ENCODE measurements around the gene GRK1. TPM values are rescaled to one million over a fixed set of nuclear protein-coding genes. Genes with fewer than 3 reads are reported as not detected.

Gene GRK1
- total and polyA plus RNA-seq, 2 of the 13 experiments (the other 11 are each of a cell fraction or from before 2014, with no cell fraction given) = 0.07 to 0.12 TPM

DNA sequence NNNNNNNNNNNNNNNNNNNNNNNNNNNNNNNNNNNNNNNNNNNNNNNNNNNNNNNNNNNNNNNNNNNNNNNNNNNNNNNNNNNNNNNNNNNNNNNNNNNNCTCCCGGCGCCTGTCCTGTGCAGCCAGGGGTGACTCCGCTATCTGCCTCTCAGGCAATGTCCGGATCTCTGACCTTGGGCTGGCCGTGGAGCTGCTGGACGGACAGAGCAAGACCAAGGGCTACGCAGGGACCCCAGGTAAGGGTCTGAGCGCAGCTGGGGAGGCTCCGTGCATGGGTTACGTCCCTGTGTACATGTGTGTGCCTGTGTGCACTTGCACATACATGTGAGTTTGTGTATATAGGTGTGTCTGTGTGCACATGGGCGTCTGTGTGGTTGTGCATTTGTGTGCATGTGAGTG, 55.9 kb downstream of the GRK1 start:
- no peaks in the 10 kb centered on the region for H3K36me3 ChIP-seq (replicated peaks in 1 of 2; ENCODE audit: control insufficient read depth in 1 of 2, insufficient read depth in 2 of 2, low read length in 2 of 2)
- no peak overlapping the region for H3K4me3 ChIP-seq (replicated peaks in 1 of 3; ENCODE audit: insufficient read depth in 1 of 3, low read depth in 2 of 3, low read length in 3 of 3)
- peak; percentile 60 for ATAC-seq
- H3K9ac ChIP-seq (ENCODE audit: insufficient read depth, low read depth, low read length) = no peak overlapping the region
- intact Hi-C loops (cut with micrococcal nuclease; ENCODE audit: unreplicated experiment) = no loop called here
- DNase-seq (ENCODE audit: low spot score) = no peak
- ChIA-PET CTCF (ENCODE audit: low intra/inter-chr PET ratio, low total read pairs) (no interaction called here), POLR2A (no interaction called here)
- no peak overlapping the region for H2AFZ ChIP-seq (ENCODE audit: low read length)
- H3K4me1 ChIP-seq (ENCODE audit: insufficient read depth, low read length) = peaks cover 10% of the 10 kb centered on the region
- no peaks in the 10 kb centered on the region for H3K79me2 ChIP-seq (ENCODE audit: insufficient read depth, low read length)
- no peaks in the 10 kb centered on the region for H4K20me1 ChIP-seq (ENCODE audit: insufficient read depth, low read length)
- no TSS peak for BruUV-seq (replicated peaks)
- FAIRE-seq = no peak
- peaks cover 1 to 17% of the 10 kb centered on the region in 2 experiments; a peak in 2 of 5 replicates for H3K27me3 ChIP-seq (ENCODE audit: control insufficient read depth in 1 of 2, insufficient read depth in 2 of 2, low read length in 2 of 2)
- H3K9me3 ChIP-seq (ENCODE audit: low read length) = no peaks in the 10 kb centered on the region
- no peak for TF ChIP-seq PHF20 (CRISPR knock-in tag; IDR thresholded peaks at IDR 0.05)
- TF ChIP-seq ESRRA (CRISPR knock-in tag; IDR thresholded peaks at IDR 0.05; ENCODE audit: low read depth) = no peak
- TF ChIP-seq, protein P1, sequence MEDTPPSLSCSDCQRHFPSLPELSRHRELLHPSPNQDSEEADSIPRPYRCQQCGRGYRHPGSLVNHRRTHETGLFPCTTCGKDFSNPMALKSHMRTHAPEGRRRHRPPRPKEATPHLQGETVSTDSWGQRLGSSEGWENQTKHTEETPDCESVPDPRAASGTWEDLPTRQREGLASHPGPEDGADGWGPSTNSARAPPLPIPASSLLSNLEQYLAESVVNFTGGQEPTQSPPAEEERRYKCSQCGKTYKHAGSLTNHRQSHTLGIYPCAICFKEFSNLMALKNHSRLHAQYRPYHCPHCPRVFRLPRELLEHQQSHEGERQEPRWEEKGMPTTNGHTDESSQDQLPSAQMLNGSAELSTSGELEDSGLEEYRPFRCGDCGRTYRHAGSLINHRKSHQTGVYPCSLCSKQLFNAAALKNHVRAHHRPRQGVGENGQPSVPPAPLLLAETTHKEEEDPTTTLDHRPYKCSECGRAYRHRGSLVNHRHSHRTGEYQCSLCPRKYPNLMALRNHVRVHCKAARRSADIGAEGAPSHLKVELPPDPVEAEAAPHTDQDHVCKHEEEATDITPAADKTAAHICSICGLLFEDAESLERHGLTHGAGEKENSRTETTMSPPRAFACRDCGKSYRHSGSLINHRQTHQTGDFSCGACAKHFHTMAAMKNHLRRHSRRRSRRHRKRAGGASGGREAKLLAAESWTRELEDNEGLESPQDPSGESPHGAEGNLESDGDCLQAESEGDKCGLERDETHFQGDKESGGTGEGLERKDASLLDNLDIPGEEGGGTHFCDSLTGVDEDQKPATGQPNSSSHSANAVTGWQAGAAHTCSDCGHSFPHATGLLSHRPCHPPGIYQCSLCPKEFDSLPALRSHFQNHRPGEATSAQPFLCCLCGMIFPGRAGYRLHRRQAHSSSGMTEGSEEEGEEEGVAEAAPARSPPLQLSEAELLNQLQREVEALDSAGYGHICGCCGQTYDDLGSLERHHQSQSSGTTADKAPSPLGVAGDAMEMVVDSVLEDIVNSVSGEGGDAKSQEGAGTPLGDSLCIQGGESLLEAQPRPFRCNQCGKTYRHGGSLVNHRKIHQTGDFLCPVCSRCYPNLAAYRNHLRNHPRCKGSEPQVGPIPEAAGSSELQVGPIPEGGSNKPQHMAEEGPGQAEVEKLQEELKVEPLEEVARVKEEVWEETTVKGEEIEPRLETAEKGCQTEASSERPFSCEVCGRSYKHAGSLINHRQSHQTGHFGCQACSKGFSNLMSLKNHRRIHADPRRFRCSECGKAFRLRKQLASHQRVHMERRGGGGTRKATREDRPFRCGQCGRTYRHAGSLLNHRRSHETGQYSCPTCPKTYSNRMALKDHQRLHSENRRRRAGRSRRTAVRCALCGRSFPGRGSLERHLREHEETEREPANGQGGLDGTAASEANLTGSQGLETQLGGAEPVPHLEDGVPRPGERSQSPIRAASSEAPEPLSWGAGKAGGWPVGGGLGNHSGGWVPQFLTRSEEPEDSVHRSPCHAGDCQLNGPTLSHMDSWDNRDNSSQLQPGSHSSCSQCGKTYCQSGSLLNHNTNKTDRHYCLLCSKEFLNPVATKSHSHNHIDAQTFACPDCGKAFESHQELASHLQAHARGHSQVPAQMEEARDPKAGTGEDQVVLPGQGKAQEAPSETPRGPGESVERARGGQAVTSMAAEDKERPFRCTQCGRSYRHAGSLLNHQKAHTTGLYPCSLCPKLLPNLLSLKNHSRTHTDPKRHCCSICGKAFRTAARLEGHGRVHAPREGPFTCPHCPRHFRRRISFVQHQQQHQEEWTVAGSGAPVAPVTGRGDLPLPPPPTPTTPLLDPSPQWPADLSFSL (CRISPR knock-in tag; IDR thresholded peaks at IDR 0.05) = peak; percentile 77
- no peak overlapping the region for H3K27ac ChIP-seq (ENCODE audit: extremely low read length, insufficient read depth, low read length)
- H3K4me2 ChIP-seq (ENCODE audit: low read depth, low read length) = no peak overlapping the region; the same call in 1 of the 2 replicates
- 16% methylated on average over 7 of the region's 11 CpGs for WGBS (ENCODE audit: low lambda C conversion rate)
- in situ Hi-C loops (cut with HindIII; ENCODE audit: extremely low pct_ligation_motif_present, low pct_unique_long_range_greater_than_20kb) = no loop called here

Measured in HepG2 (cell line).